Skin epidermis (tissue), 12 donors: ENCODE measurements around the gene NASP.

Source experiments
- H3K27ac ChIP-seq, 21 experiments: fragments of 200-600 bp; sonication (generic) in 11 of 21; one replicate each; pipeline ENCODE4 v1.5.0; 2020; ENCODE audit warnings: mild to moderate bottlenecking in 3 of 21, inconsistent platforms in 2 of 21, moderate library complexity in 2 of 21
- H3K4me3 ChIP-seq, 7 experiments: fragments of 200-600 bp; sonication (generic) in 2 of 7; one replicate each; pipeline ENCODE4 v1.5.0; 2020; ENCODE audit warnings: inconsistent platforms in 2 of 7, mild to moderate bottlenecking in 2 of 7, moderate library complexity in 1 of 7

Gene NASP

DNA sequence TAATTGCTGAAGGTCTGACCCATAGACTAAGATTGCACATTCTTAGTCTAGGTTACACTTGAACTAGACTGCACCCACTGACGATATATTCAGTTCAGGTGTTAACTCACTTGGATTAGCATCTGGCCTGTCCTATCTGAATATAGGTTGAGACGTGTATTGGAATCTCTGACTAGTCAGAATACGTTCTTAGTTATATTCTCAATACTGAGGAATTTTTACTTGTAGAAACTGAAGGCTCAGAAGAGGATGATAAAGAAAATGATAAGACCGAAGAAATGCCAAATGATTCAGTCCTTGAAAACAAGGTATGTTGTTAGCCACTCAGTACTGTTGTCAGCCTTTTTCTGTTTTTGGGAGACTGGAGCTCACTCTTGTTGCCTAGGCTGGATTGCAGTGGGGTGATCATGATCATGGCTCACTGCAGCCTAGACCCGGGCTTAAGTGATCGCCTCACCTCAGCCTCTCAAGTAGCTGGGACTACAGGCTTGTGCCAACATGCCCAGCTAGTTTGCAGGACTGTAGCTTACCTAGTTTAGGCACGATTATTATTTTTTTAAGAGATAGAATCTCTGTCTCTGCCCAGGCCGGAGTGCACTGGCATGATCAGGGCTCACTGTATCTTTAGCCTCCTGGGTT is 29.2 kb downstream of the NASP start:
- no peak overlapping the region for H3K4me3 ChIP-seq
- peak overlapping the region in 1 of 21 experiments; percentile 9 for H3K27ac ChIP-seq

- Histone ChIP-seq H3K27ac (no peak overlapping the region), H3K4me3 (no peak overlapping the region)
These were observed 32.0 kb downstream of the NASP start for GRCh38 chr1:45615885-45616284.

DNA sequence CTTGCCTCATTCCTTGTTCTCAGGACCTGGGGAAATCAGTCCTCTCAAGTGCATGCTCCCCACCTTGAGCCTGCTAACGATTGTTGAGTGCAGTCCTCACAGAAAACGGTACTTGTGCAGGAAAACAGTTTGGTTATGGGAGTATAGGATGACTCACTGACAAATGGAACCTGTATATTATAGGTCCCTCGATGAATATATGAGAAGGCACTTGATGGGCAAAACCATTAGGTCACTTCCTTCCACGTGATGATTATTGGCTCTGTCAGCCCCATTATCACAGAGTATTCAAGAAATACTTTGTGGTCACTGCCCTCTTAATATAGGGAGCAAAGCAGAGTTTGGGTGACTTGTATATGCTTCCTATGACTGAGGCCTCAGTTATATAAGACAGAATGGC is 33.8 kb downstream of the NASP start:
- H3K4me3 ChIP-seq, result no peak overlapping the region

DNA sequence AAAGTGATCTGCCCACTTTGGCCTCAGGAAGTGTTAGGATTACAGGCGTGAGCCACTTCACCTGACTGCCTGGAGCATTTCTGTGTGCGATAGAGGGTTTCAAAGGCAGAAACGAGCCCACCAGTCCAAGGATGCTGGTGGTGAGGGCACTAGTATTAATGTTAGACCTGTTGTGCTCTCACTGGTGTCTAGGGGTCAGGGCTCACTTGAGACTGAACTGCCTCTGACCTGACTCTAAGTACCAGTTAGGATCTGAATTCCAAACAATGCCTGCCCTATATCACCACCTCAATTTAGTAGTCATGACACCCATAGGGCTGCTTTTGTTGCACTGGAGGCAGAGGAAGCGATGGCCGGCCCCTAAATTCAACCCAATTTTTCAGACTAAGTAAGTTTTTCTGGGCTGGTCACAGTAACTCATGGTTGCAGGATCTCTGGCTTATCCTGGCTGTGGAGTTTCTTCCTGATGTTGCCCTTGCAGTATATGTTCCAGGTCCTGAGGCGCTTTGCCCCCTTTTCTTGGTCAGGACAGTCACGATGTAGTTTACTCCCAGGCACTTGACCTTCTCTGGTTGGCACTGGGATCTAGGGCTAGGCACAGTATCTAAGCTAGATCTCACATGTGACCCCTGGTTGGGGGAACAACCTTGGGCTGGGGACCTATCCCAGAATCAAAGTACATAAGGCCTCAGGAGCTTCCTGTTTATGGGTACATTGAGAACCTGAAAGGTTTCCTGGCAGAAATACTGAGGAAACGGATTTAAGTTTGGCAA is 35.5 kb downstream of the NASP start:
- Histone ChIP-seq H3K27ac (peak overlapping the region in 4 of 21 experiments; percentile 0 to 70 (median 47)), H3K4me3 (no peak overlapping the region)

More for the DNA sequence above, 33.8 kb downstream of the NASP start:
- H3K27ac ChIP-seq, result peak overlapping the region in 1 of 21 experiments; percentile 5

- Histone ChIP-seq H3K4me3 (no peak overlapping the region), H3K27ac (peak overlapping the region in 8 of 21 experiments; percentile 13 to 70 (median 34))
These were observed 37.0 kb downstream of the NASP start for GRCh38 chr1:45620588-45621500.

DNA sequence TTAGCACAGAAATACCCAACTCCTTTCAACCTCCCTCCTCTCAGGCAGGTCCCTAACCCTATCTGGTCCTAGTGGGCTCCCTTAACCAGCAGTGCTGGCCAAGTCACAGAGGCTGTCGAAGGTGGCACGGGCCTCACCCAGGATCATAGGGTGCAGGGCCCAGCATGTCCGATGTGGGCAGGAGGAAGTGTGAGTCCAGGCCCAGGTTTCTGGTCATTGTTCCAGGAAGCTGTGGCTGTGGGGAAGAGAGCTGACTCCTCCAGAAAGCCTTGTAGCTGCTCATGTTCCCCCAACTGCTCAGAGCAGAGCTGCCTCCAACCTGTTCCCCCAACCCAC is 37.6 kb downstream of the NASP start:
- Histone ChIP-seq H3K27ac (peak overlapping the region in 8 of 21 experiments; percentile 13 to 57 (median 34)), H3K4me3 (no peak overlapping the region)

DNA sequence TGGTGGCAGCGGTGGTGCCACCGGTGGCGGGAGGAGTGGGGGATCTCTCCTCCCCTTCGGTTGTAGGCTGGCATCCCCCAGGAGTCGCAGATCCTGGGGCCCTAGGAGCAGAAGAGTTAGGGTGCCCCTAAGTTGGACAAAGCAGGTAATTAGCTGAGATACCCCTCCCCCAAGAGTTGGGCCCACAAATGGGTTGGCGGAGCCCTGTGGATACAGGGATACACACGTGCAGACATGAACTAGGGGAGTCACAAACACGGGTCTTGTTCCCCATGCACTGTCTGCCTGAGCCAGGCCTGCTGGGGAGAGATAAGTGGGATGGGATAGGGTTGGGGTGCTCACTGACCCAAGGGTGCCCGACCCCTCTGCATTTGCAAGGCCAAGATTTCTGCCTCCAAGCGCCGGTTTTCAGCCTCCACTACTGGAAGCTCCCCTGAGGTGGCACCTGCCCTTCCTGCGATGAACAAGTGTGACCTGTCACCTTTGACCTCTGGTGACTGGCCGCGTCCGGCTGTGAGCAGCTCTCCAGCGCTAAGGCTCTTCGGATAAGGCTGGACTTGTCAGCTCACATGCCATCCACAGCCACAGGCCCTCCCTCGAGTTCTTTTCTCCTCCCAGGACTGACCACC is 38.2 kb downstream of the NASP start:
- H3K27ac ChIP-seq, result peak overlapping the region in 9 of 21 experiments; percentile 13 to 60 (median 38)
- H3K4me3 ChIP-seq, result peak overlapping the region in 1 of 7 experiments; percentile 25

DNA sequence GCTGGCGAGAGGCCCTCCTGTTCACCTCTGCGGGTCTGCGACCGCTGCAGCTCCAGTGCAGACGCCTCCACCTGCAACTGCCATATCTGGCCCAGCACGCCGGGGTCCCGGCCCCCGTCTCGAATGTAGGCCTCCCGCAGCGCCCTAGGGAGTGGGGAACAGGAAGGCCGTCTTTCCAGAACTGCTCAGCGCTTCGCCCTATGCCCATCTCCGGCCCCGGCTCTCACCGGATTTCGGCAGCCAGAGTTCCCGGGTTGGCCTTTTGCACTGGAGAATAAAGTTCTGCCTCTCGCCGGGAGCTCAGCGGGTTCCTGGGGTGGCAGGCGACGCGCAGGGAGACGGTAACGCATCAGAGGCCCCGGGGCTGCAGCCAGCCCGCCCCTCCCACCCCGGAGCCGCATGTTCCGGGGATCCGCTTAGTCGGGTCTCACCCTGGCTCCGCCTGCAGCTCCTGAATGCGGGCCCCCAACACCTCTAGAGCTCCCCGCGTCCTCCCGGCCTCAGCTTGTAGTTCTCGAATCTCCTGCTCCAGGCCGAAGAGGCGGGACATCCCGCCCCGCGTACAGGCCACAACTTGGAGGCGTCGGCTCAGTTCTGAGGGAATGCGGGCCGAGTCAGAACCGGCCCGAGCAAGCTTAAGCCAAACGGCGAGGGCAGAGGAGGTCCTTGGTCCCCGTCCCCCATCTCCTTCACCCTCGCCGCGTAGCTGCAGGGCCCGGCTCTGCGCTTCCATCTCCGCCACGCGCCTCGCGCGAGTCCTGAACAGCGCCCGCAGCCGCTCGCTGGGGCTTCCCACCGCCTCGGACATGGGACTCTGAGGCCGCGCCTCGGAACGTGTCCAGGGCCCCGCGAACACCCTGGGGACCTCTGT is 38.9 kb downstream of the NASP start:
- Histone ChIP-seq H3K27ac (peak overlapping the region in 6 of 21 experiments; percentile 13 to 60 (median 30)), H3K4me3 (peak overlapping the region in 4 of 7 experiments; percentile 4 to 25 (median 8))

- Histone ChIP-seq H3K4me3 (peak within 1 kb of the TSS in 4 of 7 experiments; percentile 4 to 25 (median 8)), H3K27ac (peak within 1 kb of the TSS in 5 of 21 experiments; percentile 1 to 60 (median 18))
These were observed 40.1 kb downstream of the NASP start, which contains the start of gene CCDC17 for GRCh38 chr1:45623972-45624371. CCDC17 (minus strand) TSS chr1:45624054; CDS start chr1:45623909, 145 bp downstream.

DNA sequence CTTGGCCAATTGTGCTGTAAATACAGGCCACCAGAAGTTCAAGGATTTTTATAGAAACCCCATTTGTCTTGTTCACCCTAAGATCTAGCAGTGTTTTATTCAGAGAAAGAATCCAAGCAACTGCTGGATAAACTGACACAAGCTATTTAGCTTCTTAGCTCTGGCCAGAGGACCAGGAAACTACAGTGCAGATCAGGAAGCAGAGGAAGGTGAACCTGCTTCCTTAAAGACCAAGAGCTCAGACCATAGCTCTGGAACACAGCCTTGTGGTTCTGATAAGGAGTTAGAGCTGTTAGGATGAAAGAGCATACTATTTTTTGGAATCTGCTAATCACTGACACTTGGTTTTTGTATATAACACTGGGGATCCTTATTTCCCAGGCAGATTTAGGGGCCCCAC is 45.2 kb downstream of the NASP start:
- no peak overlapping the region for H3K27ac ChIP-seq

DNA sequence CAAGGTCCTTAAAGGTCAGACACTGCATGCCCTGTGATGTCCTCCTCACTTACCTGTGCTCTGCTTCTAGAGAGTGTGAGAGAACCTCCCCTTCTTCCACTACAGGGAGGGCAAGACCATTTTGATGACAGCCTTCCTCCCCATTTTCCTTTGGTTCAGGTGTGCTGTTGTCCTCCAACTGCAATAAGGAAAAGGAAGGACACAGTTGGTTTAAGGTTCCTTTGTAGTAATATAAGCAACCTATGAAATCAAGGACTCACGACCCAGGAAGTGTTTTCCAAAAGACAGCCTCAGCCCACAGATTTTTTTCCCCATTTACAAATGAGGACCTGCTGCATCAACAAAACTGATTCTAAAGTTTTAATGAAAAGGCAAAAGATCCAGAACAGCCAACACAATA is 46.6 kb downstream of the NASP start:
- Histone ChIP-seq H3K27ac (no peak overlapping the region), H3K4me3 (no peak overlapping the region)

More for the DNA sequence above, 45.2 kb downstream of the NASP start:
- H3K4me3 ChIP-seq, result no peak overlapping the region

DNA sequence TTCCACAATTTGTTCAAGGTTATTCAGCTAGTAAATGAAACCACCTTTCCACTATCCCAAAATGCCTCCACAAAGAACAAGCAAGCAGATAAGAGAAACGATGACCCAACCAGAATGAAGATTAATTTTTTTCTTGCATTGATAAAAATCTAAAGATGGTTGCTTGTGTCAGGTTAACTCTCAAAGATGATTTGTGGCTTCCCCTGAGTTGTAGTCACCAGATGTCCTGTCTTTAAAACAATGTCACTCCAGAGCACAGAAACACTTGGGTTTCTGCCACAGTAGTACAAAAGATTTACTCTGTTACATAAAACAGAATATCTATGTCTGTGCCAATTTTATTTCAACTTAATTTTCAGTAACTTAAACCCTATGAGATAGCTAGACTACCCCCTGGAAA is 51.4 kb downstream of the NASP start:
- H3K27ac ChIP-seq, result peak overlapping the region in 2 of 21 experiments; percentile 18 to 35
- no peak overlapping the region for H3K4me3 ChIP-seq

GRCh38 chr1:45640293-45640692 is 56.5 kb downstream of the NASP start:
- Histone ChIP-seq H3K27ac (no peak overlapping the region), H3K4me3 (no peak overlapping the region)

GRCh38 chr1:45643321-45643720 is 59.5 kb downstream of the NASP start:
- peak overlapping the region in 1 of 21 experiments; percentile 12 for H3K27ac ChIP-seq
- no peak overlapping the region for H3K4me3 ChIP-seq

GRCh38 chr1:45643978-45644377 is 60.1 kb downstream of the NASP start:
- Histone ChIP-seq H3K4me3 (no peak overlapping the region), H3K27ac (peak overlapping the region in 1 of 21 experiments; percentile 12)

DNA sequence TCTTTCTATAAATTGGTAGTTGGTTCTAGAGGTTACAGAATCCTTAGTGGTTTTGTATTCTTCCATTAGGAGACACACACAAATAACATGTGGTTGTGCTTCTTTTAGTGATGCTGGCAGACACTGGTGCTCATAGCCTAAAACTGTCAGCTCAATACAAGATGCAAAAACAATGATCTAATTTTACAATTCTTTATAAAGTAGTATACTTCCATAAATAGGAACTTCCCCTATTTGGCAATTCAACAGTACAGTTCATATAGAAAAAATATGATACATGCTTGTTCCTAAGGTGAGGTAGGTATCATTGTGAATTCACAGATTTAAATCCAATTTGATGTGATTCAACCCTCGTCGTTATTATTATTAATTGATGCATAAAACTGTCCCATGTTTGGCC is 60.8 kb downstream of the NASP start:
- H3K27ac ChIP-seq, result no peak overlapping the region

DNA sequence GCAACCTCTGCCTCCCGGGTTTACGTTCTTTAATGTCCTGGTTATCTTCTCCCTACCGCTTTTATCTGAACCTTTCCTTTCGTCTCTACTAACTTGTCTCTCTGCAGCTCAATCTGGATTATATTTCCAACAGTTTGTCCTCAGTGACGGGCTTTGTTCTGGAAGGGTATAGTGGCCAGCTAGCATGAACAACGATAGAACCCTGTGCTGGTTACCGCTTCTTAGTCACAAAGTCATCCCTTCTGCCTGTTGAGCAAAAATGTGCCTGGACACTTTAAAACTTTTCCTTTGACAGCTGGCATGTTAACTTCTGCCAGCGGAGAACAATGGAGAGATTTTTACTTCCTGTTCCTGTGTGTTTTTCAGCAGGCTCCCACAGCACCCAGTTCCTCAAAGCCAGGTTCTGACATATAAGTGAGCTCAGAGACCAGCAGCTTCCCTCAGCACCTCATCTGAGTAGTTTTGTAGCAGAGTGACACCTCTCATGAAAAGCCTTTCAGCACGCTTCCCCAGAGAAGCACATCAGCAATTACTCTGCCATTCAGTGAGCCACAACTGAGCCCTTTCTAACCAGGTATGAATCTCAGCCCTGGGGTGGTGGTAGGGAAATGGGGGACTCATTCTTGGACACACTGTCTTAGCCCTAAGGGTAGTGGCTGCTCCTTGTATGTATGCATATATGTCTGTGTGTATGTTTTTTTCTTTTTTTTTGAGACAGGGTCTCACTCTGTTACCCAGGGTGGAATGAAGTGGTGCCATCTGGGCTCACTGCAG is 63.6 kb downstream of the NASP start:
- Histone ChIP-seq H3K4me3 (no peak overlapping the region), H3K27ac (peak overlapping the region in 1 of 21 experiments; percentile 26)

More for the DNA sequence above, 60.8 kb downstream of the NASP start:
- no peak overlapping the region for H3K4me3 ChIP-seq
